Stomach smooth muscle (tissue), 2 donors: ENCODE data around the gene VAPB.

Experiments
- H3K27ac ChIP-seq: one replicate; pipeline ENCODE4 v1.7.0; 2013; ENCODE audit warnings: mild to moderate bottlenecking, low read length, inconsistent platforms
- H3K27me3 ChIP-seq, 2 donors: one replicate each; pipeline ENCODE4 v1.7.0; 2013; ENCODE audit warnings: low read length in 2 of 2; ENCODE audit not compliant: insufficient read depth in 2 of 2, control insufficient read depth in 1 of 2
- H3K36me3 ChIP-seq, 2 donors: one replicate each; pipeline ENCODE4 v1.7.0; 2013; ENCODE audit warnings: low read length in 2 of 2; ENCODE audit not compliant: control insufficient read depth in 2 of 2, insufficient read depth in 2 of 2
- H3K4me1 ChIP-seq: one replicate; pipeline ENCODE4 v1.7.0; 2013; ENCODE audit warnings: low read length; ENCODE audit not compliant: control insufficient read depth, insufficient read depth
- H3K4me3 ChIP-seq, 2 donors: one replicate each; pipeline ENCODE4 v1.7.0; 2013; ENCODE audit warnings: low read length in 2 of 2
- H3K9ac ChIP-seq, 2 donors: one replicate each; pipeline ENCODE4 v1.7.0; 2013; ENCODE audit warnings: low read length in 2 of 2, mild to moderate bottlenecking in 1 of 2
- H3K9me3 ChIP-seq, 2 donors: one replicate each; pipeline ENCODE4 v1.7.0; 2013; ENCODE audit warnings: low read length in 2 of 2; ENCODE audit not compliant: control insufficient read depth in 2 of 2
- donor health status: healthy.
- donor health status: Pancreatic carcinoma.

Gene VAPB

GRCh38 chr20:58434326-58434725, 45.3 kb downstream of the VAPB start:
- Histone ChIP-seq H3K9ac (no peak overlapping the region), H3K4me3 (no peak overlapping the region), H3K36me3 (peaks cover 2 to 8% of the 10 kb centered on the region in 2 donors), H3K9me3 (no peaks in the 10 kb centered on the region), H3K27me3 (no peaks in the 10 kb centered on the region), H3K4me1 (peaks cover 22% of the 10 kb centered on the region), H3K27ac (no peak overlapping the region)

- H3K4me1 ChIP-seq, result peaks cover 22% of the 10 kb centered on the region
- no peaks in the 10 kb centered on the region for H3K27me3 ChIP-seq
- no peak overlapping the region for H3K27ac ChIP-seq
- no peak overlapping the region for H3K9ac ChIP-seq
- peaks cover 2 to 5% of the 10 kb centered on the region in 2 donors for H3K36me3 ChIP-seq
- no peak overlapping the region for H3K4me3 ChIP-seq
- no peaks in the 10 kb centered on the region for H3K9me3 ChIP-seq
Measured at GRCh38 chr20:58435237-58435636, 46.2 kb downstream of the VAPB start.

- Histone ChIP-seq H3K27ac (no peak overlapping the region), H3K9ac (no peak overlapping the region)
Measured at GRCh38 chr20:58436868-58437645, 48.0 kb downstream of the VAPB start.

DNA sequence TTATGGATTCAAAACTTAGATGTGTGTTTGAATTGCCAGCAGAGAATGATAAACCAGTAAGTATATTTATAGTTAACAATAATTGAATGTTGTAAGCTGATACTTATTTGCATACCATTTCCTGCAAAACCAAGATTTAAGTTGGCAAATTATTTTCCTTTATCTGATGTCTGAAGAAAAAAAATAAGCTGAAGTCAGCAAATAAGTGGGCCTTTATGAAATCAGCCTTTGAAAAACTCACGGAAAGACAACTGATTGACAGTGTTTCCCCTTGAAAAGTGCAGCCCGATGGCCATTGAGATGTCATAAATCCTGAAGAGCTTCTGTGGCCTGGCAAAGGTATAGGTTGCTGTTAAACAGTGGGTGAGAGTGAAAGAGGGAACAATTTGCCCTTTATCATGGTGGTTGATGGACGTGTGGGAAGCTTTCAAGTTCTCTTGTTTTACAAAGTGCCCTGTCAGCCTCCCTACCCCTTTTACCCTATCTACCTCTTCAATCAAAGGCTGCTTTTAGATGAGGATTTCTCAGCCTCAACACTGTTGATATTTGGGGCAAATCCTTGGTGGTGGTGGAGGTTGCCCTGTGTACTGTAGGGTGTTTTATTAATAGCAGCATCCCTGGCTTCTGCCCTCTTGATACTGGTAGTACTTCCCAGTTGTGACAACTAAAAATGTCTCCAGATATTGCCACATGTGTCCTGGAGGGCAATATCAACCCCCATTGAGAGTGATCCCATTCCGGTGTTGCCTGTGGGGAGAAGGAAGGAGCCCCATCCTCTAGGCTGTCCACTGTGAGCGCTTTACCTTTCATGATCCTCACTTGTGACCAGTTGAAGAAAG, 50.2 kb downstream of the VAPB start:
- no peaks in the 10 kb centered on the region for H3K9me3 ChIP-seq
- no peaks in the 10 kb centered on the region for H3K27me3 ChIP-seq
- peaks cover 5 to 16% of the 10 kb centered on the region in 2 donors for H3K36me3 ChIP-seq
- H3K27ac ChIP-seq, result no peak overlapping the region
- no peaks in the 10 kb centered on the region for H3K4me1 ChIP-seq
- H3K4me3 ChIP-seq, result no peak overlapping the region
- no peak overlapping the region for H3K9ac ChIP-seq

More at GRCh38 chr20:58436868-58437645, 48.0 kb downstream of the VAPB start:
- Histone ChIP-seq H3K27me3 (no peaks in the 10 kb centered on the region), H3K4me1 (peaks cover 13% of the 10 kb centered on the region), H3K9me3 (no peaks in the 10 kb centered on the region), H3K36me3 (peaks cover 2 to 5% of the 10 kb centered on the region in 2 donors), H3K4me3 (no peak overlapping the region)

GRCh38 chr20:58440021-58440767, 51.2 kb downstream of the VAPB start:
- Histone ChIP-seq H3K27ac (no peak overlapping the region), H3K4me3 (no peak overlapping the region), H3K9me3 (no peaks in the 10 kb centered on the region), H3K9ac (no peak overlapping the region), H3K27me3 (no peaks in the 10 kb centered on the region), H3K4me1 (no peaks in the 10 kb centered on the region), H3K36me3 (peaks cover 12 to 26% of the 10 kb centered on the region in 2 donors)

DNA sequence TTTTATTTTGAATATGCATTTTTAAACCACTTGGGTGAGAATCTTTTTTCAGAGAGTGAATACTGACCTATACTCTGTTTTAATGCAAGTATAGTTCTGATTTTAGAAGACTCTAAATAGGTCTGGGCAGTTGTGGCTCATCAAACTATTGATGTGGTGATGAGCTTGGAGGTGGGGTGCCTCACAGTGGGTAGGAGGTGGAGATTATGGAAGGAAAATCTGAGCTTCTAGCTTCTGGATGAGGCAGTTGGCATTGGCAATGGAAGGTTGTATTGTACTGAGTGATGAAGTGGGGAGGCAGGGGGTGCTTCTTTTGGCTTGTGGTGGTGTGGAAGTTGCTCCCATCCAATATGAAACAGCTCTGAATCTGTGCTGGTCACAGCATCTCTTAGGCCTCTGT, 52.7 kb downstream of the VAPB start:
- Histone ChIP-seq H3K9ac (no peak overlapping the region), H3K4me1 (no peaks in the 10 kb centered on the region), H3K4me3 (no peak overlapping the region), H3K9me3 (no peaks in the 10 kb centered on the region), H3K36me3 (peaks cover 20 to 28% of the 10 kb centered on the region in 2 donors), H3K27ac (no peak overlapping the region), H3K27me3 (no peaks in the 10 kb centered on the region)

GRCh38 chr20:58444746-58445255, 55.8 kb downstream of the VAPB start:
- Histone ChIP-seq H3K9ac (no peak overlapping the region), H3K36me3 (peaks cover 18 to 24% of the 10 kb centered on the region in 2 donors), H3K9me3 (no peaks in the 10 kb centered on the region), H3K27me3 (no peaks in the 10 kb centered on the region), H3K4me1 (peaks cover 5% of the 10 kb centered on the region), H3K27ac (no peak overlapping the region), H3K4me3 (no peak overlapping the region)

DNA sequence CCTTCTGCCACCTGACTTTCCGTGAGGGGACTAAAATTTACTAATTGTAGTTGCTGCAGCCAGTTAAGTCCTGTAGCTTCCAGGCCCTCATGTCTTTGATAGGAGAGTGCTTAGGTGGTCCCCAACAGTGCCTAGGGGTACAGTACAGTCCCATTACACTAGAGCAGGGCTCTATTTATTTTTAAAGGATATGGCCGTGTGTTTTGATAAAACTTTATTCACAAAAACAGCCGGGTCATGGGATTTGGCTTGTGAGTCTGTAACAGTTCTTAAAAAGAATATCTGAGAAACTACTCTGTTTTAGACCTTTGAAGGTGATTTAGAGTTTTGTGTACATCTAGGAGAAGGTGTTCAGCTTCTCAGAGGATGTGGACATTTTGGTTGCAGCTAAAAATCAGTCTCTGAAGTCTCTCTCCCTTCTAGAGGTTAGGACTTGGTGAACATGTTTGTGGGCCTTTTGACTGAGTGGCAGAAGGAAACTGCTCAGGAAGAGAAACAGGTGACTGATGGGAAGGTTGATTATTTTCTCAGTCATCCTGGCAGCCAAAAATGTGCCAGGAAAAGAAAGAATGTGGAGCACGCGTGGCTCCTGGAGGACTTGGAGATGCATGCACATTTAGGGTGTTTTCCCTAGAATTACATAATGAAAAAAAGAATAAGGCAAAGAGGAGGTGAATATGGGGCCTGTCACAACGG, 57.4 kb downstream of the VAPB start:
- Histone ChIP-seq H3K27me3 (no peaks in the 10 kb centered on the region), H3K36me3 (peaks cover 18 to 24% of the 10 kb centered on the region in 2 donors), H3K27ac (no peak overlapping the region)

GRCh38 chr20:58446960-58447265, 57.9 kb downstream of the VAPB start:
- Histone ChIP-seq H3K4me3 (no peak overlapping the region), H3K36me3 (peaks cover 18 to 24% of the 10 kb centered on the region in 2 donors), H3K27ac (no peak overlapping the region), H3K9ac (no peak overlapping the region), H3K27me3 (no peaks in the 10 kb centered on the region), H3K9me3 (no peaks in the 10 kb centered on the region), H3K4me1 (peaks cover 7% of the 10 kb centered on the region)

More for the DNA sequence above, 57.4 kb downstream of the VAPB start:
- Histone ChIP-seq H3K4me3 (no peak overlapping the region), H3K9ac (no peak overlapping the region), H3K9me3 (no peaks in the 10 kb centered on the region), H3K4me1 (peaks cover 7% of the 10 kb centered on the region)
